Activated naive CD4-positive, alpha-beta T cell treated with anti-CD3 and anti-CD28 coated beads, Interleukin-2, amount 50 U/mL, for 72 hours (primary cell): ENCODE results near the gene KANK4. TPM values are rescaled to one million over a fixed set of nuclear protein-coding genes. Genes with fewer than 3 reads are reported as not detected.

Source experiments
- ATAC-seq, 2 donors: fragments of 150-1000 bp; cut with Tn5 transposase; 2 replicates each; pipeline ENCODE4 v1.10.0; 2021; ENCODE audit warnings: mild to moderate bottlenecking in 2 of 2, moderate library complexity in 2 of 2
- DNase-seq, 2 donors: peaks; one replicate each; pipeline ENCODE4 v3.0.0; 2021 to 2022; ENCODE audit warnings: low spot score in 2 of 2
- H3K27ac Mint-ChIP-seq, 2 donors: one replicate each; pipeline ENCODE4 v1.8.0; 2022; ENCODE audit warnings: mild to moderate bottlenecking in 2 of 2, mixed read lengths in 2 of 2
- H3K36me3 Mint-ChIP-seq, 2 donors: one replicate each; pipeline ENCODE4 v1.8.0; 2022; ENCODE audit warnings: mixed read lengths in 2 of 2
- H3K9me3 Mint-ChIP-seq, 2 donors: one replicate each; pipeline ENCODE4 v1.8.0; 2022; ENCODE audit warnings: mixed read lengths in 2 of 2
- total RNA-seq, 2 donors: library from RNA; stranded (reverse); gene quantifications; one replicate each; pipeline ENCODE4 v1.2.3, GENCODE V29; 2022

KANK4 gene
- total RNA-seq, 2 donors from 2014 or later = not detected

DNA sequence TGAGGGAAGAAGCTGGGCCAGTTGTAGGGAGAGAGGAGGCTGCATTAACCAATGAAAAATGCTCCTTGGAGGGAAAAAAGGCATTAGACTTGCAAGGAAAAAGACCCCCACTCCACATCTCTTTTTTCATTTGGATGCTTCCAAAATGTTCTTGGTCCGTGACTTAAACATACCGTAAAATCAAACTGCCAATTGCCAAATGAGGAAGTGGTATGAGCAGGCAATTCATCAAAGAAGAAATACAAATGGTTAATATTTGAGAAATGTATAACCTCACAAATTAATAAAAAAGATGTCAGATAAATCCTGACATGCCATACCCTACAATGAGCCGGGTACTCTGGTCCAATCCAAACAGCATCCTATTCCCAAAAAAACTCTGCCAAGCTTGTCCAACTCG is 30.6 kb downstream of the KANK4 start:
- Mint-ChIP-seq H3K27ac (no peak overlapping the region), H3K9me3 (no peaks in the 10 kb centered on the region), H3K36me3 (no peaks in the 10 kb centered on the region)
- DNase-seq (no peak), ATAC-seq (no peak)

DNA sequence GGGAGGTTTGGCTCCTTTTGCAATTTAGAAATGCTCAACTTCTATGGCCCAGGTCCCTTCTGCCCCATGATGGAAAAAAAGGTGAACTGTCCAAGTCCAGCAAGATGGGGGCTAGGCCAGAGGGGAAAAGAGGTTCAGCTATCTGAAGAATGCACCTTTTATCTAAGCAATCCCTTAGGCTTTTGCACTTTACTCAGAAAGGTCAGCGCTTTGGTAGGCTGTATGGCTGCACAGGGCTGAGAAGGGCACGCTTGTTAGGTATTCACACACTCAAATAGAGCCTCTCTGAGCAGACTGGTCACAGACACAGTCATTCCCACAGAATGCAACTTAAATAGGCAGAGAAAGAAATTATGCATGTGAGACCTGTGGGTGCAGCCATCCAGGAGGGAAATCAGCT is 31.0 kb downstream of the KANK4 start:
- ATAC-seq (no peak), DNase-seq (no peak)
- H3K36me3 Mint-ChIP-seq = no peaks in the 10 kb centered on the region
- H3K9me3 Mint-ChIP-seq = no peaks in the 10 kb centered on the region
- no peak overlapping the region for H3K27ac Mint-ChIP-seq

DNA sequence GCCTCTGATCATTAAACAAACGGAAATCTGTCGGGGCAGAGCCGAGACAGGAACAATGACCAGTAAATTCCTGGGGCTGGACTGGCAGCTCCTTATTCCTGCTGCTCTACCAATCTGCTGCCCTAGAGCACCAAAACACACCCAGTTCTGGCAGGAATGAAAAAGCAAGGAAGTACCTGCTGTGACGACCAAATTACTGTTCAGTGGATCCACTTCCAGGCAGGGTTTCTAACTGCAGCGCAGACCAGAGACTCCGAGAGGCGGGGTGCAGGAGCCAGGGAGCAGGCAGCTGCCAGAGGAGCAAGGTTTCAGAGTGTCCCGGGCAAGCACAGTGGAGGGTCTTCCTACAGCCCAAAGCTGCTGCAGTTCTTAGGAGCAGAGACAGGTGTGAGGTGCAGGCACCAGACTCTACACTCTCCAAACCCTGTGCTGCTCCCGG is 32.4 kb downstream of the KANK4 start:
- ATAC-seq (no peak), DNase-seq (no peak)
- Mint-ChIP-seq H3K27ac (no peak overlapping the region), H3K36me3 (no peaks in the 10 kb centered on the region), H3K9me3 (no peaks in the 10 kb centered on the region)

DNA sequence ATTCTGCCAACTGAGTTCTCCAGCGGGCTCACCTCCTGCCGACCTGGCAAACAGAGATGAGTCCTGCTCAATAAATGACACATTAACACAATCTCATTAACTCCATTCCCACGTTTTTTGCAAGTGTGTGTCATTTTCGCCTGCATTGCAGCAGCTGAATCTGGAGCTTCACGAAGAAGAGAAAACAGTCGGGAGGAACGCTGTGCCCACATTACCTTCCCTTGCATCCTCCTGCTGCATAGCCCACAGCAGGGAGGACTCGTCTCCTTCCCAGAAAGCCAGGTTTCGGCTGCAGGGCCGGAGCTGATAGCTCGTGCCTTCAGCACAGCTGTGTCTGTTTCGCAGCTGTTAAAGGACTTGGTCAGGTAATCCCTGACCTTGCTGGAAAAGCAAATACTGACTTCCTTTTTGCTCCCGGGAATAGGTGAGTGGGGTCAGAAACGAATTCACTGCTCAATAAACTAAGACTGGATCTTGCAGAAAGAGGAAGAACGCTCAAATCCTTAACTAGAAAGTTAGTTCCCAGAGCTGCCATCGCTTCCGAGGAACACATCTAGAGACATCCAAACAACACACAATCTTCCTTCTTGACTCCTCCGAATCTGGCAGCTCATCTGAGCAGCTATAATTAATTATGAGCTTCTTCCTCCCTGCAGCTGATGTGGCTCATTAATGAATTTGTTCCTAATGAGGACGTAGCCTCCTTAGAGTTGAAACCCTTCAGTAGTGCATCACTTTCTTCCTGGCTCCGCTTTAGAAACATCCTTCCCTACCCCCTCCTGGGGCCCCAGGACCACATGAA is 33.0 kb downstream of the KANK4 start:
- DNase-seq = no peak
- ATAC-seq = no peak
- peak overlapping the region in 1 of 2 donors; percentile 19 for H3K27ac Mint-ChIP-seq
- H3K36me3 Mint-ChIP-seq = no peaks in the 10 kb centered on the region
- H3K9me3 Mint-ChIP-seq = no peaks in the 10 kb centered on the region

DNA sequence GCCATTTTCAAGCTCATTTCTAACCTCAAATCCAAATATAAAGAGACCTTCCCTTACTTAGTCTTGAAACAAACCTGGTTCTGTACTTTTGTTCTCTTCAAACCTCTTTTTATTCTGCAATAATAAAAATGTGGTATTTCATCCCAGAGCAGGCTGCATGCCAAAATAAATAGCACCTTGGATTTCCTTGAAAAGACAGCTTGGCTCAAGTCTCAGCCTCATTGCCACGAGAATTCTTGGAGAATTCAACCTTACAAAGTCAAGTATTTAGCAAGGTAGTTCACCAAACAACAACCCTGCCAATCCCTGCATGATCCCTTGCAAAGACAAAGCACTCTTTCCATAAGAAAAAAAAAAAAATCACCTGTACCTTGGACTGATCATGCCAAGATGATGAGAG is 33.8 kb downstream of the KANK4 start:
- Mint-ChIP-seq H3K9me3 (peaks cover 0 to 3% of the 10 kb centered on the region in 2 donors), H3K36me3 (no peaks in the 10 kb centered on the region), H3K27ac (no peak overlapping the region)
- no peak for ATAC-seq
- no peak for DNase-seq

DNA sequence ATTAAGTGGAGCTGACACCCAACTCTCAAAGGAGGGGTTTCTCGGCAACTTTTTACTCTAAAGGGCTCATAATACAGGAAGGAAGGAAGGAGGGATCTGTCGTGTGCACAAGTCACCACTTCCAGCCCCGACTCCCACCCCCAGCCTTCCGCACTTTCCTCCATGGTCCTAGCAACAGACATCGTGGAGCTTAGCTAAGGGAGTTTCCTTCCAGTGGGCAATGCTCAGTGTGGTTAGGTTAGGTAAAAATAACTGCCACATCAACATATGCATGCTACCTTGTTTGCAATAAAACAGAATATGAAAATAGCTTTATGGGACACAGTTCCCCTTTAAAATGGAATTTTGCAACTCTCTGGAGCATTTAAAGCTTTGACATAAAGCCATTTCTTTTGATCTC is 35.2 kb downstream of the KANK4 start:
- no peak for DNase-seq

DNA sequence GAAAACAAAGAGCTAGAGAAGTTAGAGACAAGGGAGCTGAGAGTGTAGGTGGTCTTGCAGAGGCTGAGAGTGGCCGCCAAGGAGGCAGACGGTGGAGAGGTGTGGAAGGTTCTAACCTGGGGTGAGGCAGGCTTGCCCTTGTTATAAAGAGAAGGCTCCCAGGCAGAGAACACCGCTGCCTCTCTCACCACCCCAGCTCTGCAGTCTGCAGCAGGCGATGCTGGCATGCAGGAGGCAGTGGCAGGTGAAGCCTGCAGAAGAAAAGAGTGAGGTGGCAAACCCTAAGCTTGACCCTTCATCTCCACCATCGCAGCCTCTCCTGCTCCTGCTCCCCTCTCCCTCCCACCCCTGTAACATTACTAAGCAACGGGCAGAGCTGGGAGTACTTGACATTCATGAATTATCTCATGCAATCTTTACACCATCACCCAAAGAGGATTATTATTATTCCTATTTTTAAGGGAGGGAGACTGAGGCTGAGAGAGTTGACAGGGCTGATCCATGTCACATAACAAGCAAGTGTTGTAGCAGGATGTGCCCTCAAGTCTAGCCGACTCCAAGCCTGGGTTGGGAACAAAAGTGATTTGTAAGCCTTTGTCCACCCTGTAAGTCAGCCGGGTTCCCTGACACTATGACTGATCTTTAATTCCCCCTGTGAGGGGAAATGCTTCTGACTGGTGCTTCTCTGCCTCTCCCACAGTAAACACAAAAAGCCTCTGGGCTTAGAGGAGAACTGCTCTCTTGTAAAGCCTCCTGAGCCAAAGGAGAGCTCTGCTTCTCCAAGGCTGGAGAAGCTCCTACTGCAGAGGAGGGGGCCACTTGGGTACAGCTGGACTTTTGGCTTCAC is 36.1 kb downstream of the KANK4 start:
- Mint-ChIP-seq H3K27ac (no peak overlapping the region), H3K9me3 (peaks cover 0 to 3% of the 10 kb centered on the region in 2 donors), H3K36me3 (no peaks in the 10 kb centered on the region)
- ATAC-seq (no peak), DNase-seq (no peak)

More for the DNA sequence above, 35.2 kb downstream of the KANK4 start:
- peaks cover 0 to 3% of the 10 kb centered on the region in 2 donors for H3K9me3 Mint-ChIP-seq
- no peaks in the 10 kb centered on the region for H3K36me3 Mint-ChIP-seq
- H3K27ac Mint-ChIP-seq = no peak overlapping the region
- ATAC-seq = no peak

DNA sequence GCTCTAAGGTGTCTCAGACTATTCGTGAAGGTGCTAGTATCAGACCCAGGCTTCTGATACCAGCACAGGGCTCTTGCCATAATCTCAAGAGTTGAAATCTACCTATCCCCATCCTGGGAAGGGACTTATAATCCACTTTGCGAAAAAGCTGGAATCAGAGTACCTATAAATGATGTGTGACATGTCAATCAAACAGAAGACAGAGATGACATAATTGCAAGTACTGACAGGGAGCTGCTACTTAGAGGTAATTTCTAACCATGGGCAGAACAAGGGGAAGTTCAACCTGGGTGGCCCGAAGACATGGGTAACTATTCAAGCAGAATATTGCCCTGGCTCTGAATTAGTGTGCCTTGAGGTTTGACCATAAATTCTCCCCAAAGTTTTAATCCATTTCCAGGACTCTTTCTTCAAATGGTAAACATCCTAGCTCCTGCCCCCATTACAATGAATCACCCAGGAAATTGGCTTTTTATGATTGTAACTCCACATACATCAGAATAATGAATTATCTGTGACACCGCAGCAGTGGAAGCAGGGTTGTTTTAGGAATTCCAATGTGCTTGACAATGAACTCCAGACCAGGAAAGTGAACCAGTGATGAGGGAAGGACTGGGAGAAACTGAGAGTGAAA is 37.2 kb downstream of the KANK4 start:
- Mint-ChIP-seq H3K27ac (no peak overlapping the region), H3K36me3 (peaks cover 3% of the 10 kb centered on the region in 2 donors), H3K9me3 (peaks cover 1 to 4% of the 10 kb centered on the region in 2 donors)
- no peak for DNase-seq
- no peak for ATAC-seq

DNA sequence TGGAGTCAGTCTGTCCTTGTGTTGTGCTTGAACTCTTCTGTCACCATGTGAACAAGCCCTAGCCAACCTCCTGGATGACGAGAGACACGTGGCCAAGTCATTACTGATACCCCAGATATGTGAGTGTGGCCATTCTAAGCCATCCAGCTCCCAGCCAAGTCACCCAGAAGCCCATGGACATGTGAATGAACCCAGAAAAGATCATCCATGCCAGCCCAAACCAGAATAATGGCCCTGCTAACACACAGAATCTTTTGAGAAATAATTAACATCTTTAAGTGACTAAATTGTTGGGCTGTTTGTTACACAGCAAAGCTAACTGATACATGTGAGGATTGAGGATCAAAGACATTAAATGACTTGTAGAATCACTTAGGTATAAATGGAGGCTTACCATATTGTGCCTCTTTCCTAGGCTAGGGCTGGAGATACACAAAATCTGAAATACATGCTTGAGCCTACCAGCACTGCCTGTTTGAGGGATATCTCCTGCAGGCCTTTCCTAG is 38.2 kb downstream of the KANK4 start:
- Mint-ChIP-seq H3K27ac (no peak overlapping the region), H3K36me3 (peaks cover 6% of the 10 kb centered on the region in 2 donors), H3K9me3 (peaks cover 5 to 6% of the 10 kb centered on the region in 2 donors)
- DNase-seq = no peak
- no peak for ATAC-seq

DNA sequence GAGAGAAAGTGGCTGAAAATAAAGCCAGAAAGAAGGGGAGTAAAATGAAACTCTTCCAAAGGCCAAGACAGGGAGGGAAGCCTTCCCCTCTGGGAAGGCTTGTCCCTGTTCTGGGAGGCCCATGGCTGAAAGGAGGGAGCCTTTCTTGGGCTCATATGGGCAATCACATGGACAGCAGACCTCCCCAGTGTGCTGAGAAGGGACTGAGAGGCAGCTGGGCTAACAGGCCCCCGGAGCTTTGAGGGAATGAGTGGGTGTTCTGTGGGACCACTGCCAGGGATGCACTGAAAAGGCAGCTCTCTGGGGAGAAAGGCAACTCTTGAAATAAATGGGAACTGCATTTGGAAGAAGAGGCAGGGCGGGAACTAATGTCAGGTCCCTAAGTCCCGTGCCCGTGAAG is 39.1 kb downstream of the KANK4 start:
- no peak for DNase-seq
- peaks cover 6% of the 10 kb centered on the region in 2 donors for H3K36me3 Mint-ChIP-seq
- H3K9me3 Mint-ChIP-seq = peaks cover 5 to 6% of the 10 kb centered on the region in 2 donors
- ATAC-seq = no peak
- H3K27ac Mint-ChIP-seq = no peak overlapping the region

DNA sequence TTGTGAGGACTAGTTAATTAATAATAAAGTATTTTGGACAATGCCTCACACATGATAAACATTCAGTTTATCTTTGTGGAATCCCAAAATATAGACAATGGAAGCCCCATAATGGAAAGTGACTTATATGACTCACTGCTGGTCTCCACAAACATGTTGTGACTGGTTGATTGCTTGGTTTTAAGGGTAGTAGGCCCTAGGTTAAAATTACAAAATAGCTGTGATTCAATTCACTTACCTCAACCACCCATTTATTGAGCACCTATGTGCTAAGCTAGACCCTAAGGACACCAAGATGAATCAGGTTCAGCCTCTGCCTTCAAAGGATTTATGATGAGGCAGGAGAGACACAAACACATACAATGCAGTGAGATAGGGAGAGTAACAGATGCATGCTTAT is 42.4 kb downstream of the KANK4 start:
- peaks cover 6 to 15% of the 10 kb centered on the region in 2 donors for H3K36me3 Mint-ChIP-seq
- peaks cover 6 to 16% of the 10 kb centered on the region in 2 donors for H3K9me3 Mint-ChIP-seq
- no peak for DNase-seq
- H3K27ac Mint-ChIP-seq = no peak overlapping the region
- ATAC-seq = no peak

DNA sequence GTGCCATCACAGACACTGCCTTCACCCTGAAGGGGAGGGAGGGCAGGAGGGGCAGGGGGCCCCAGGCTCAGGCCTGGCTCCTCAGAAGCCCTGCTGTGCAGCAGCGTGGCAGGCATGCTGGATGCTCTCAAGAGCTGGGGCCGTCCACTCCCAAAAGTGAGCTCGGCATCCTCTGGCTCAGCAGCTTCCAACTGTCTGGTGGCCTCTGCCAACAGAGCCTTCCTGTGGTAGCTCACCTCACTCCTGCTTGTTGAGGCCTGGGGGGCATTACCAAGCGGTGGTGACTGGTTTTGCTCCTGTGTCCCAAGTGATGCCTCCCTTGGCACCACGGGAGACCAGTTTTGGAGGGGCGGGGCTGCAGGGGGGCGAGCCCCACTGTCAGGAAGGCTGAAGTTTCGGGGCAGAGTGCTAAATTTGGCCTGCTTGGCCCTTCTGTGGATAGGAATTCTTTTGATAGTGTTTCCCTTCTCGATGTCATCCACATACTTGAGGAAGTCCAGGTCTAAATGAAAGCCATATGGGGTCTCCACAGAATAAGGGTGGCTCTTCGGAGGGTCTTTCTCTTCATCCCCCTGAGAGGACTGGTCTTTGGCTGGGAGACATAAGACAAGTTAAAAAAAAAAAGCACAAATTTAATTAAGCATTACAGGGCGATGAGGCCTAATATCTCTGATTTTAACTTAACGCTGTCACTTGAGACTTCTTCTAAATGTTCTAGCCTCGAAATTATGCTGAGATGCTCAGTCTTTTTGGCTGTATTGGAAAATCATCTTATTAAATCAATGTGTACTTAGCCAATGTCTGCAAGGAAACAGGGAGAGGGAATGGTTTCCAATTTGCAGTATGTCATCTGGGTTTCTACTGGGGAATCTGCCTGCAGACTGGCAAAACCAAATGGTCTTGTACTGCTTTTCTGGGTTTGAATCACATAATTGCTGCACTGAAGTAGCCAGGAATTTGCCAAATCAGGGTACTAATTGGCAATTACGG is 44.4 kb downstream of the KANK4 start:
- peak overlapping the region in 1 of 2 donors; percentile 19 for H3K27ac Mint-ChIP-seq
- H3K9me3 Mint-ChIP-seq = peaks cover 3 to 22% of the 10 kb centered on the region in 2 donors
- H3K36me3 Mint-ChIP-seq = peaks cover 6 to 21% of the 10 kb centered on the region in 2 donors
- ATAC-seq (no peak), DNase-seq (no peak)

DNA sequence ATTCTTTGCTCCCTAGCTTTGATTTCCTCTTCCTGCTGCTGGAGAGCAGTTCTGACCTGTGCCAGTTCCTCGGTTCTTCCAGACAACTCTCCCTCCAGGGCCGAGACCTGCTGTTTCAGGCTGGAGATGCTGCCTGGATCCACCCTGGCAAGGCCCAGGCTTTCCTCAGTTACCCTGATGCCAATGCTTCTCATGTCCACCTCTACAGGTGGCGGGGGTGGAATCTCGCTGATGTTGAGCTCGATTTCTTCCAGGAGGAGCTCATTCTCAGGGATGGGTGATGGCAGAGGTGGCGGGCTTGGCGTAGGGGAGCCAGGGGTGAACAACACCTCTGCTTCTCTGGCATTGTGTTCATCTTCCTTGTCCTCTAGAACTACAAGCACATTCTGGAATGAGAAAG is 45.3 kb downstream of the KANK4 start:
- ATAC-seq (no peak), DNase-seq (no peak)
- H3K9me3 Mint-ChIP-seq = peaks cover 3 to 22% of the 10 kb centered on the region in 2 donors
- peak overlapping the region in 1 of 2 donors; percentile 82 for H3K27ac Mint-ChIP-seq
- peaks cover 6 to 21% of the 10 kb centered on the region in 2 donors for H3K36me3 Mint-ChIP-seq

DNA sequence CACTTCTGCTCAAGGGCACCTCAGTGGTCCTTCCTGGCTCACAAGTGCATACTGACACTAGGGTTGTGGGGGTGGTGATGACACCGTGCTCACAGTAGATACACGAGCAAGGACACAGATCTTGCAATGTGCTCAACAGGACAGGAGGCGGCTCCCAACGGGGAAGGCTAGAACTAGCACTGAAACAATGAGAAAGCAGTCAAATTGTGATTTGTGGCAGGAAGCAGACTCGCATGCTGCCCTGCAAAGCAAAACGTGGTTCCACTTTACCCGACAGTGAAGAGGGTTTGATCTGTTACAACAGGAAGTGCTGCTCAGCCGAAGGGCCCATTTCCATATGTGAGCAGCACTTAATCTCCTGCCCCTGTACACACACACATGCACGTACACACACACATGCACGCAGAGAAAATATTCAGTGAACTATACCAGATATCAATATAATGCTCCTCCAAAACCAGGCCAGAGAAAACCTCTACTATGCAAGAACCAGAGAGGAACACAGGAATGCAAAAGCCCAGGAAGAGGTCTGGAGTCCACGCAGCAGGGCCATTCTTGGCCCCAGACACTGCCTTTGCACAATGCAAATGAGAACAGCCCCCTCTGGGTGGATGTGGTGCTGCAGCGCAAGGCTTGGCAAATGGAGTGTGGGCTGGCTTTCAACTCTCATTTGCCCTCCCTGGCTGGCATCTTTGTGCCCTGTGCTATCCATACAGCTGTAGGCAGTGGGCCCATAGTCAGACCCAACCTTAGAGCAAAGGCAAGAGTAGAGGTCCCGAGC is 47.1 kb downstream of the KANK4 start:
- ATAC-seq (peak; percentile 76 to 91), DNase-seq (peak in 1 of 2 donors; percentile 33)
- peaks cover 3 to 22% of the 10 kb centered on the region in 2 donors for H3K9me3 Mint-ChIP-seq
- peaks cover 4 to 20% of the 10 kb centered on the region in 2 donors for H3K36me3 Mint-ChIP-seq
- peak overlapping the region in 1 of 2 donors; percentile 86 for H3K27ac Mint-ChIP-seq

DNA sequence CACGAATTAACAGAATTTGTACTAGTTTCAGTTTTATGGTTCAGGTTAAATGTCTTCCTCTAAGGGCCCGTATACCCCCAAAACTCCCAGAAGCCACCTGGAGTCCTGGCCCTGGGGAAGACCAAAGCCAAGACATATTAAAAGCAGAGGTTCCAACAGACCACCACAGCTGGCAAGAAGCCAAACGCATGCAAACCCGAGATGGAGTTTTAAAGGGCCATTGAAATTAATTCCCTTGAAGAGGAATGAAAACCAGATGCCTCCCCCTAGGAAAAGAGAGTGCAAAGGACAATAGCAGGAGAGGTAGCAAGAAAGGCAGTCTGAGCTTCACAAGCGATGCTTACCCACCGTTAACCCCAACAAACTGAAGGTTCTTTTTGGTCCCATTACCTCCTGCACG is 48.1 kb downstream of the KANK4 start:
- Mint-ChIP-seq H3K27ac (no peak overlapping the region), H3K9me3 (peaks cover 0 to 18% of the 10 kb centered on the region in 2 donors)

More for the DNA sequence above, 48.1 kb downstream of the KANK4 start:
- ATAC-seq (no peak), DNase-seq (no peak)
- H3K36me3 Mint-ChIP-seq = peaks cover 0 to 15% of the 10 kb centered on the region in 2 donors
